Osteoblast (primary cell): ENCODE results near the gene SPG21. TPM values are rescaled to one million over a fixed set of nuclear protein-coding genes. Genes with fewer than 3 reads are reported as not detected.

Source experiments
- DNase-seq: peaks from one replicate; pipeline ENCODE4 v3.0.0; 2011; ENCODE audit warnings: low spot score, mixed read lengths; ENCODE audit not compliant: insufficient read length; ENCODE audit errors: missing footprints
- H2AFZ ChIP-seq: 2 replicates; pipeline ENCODE4 v1.6.0; 2011; ENCODE audit warnings: mild to moderate bottlenecking, low read length
- H3K27ac ChIP-seq: 2 replicates; pipeline ENCODE4 v1.5.1; 2011; ENCODE audit warnings: mild to moderate bottlenecking, low read depth, low read length, moderate library complexity
- H3K27me3 ChIP-seq: 2 replicates; pipeline ENCODE4 v1.6.0; 2012; ENCODE audit warnings: mild to moderate bottlenecking, control low read depth, inconsistent platforms, low read length, moderate library complexity; ENCODE audit not compliant: insufficient read depth
- H3K36me3 ChIP-seq: 2 replicates; pipeline ENCODE4 v1.5.1; 2011; ENCODE audit warnings: mild to moderate bottlenecking, low read length, control low read depth, moderate library complexity; ENCODE audit not compliant: insufficient read depth
- H3K4me1 ChIP-seq: 2 replicates; pipeline ENCODE4 v1.5.1; 2011; ENCODE audit warnings: mild to moderate bottlenecking, low read length, control low read depth, moderate library complexity; ENCODE audit not compliant: insufficient read depth
- H3K4me2 ChIP-seq: 2 replicates; pipeline ENCODE4 v1.6.0; 2011; ENCODE audit warnings: mild to moderate bottlenecking, low read length; ENCODE audit not compliant: insufficient read depth
- H3K4me3 ChIP-seq: fragments of 200-600 bp; sonication (generic); 3 replicates; pipeline ENCODE4 v1.5.1; 2012; ENCODE audit warnings: mild to moderate bottlenecking, low read length, inconsistent platforms; ENCODE audit not compliant: insufficient read depth
- H3K79me2 ChIP-seq: 2 replicates; pipeline ENCODE4 v1.6.0; 2012; ENCODE audit warnings: mild to moderate bottlenecking, low read length, control low read depth, inconsistent platforms; ENCODE audit not compliant: insufficient read depth
- H3K9me3 ChIP-seq: 2 replicates; pipeline ENCODE4 v1.5.1; 2011; ENCODE audit warnings: low read depth, low read length, control low read depth
- H4K20me1 ChIP-seq: 2 replicates; pipeline ENCODE4 v1.6.0; 2012; ENCODE audit warnings: mild to moderate bottlenecking, low read length, control low read depth; ENCODE audit not compliant: insufficient read depth
- total RNA-seq: library from RNA; depleted of rRNA; stranded (reverse); fragments of >200 nt; gene quantifications from 2 replicates; pipeline ENCODE4 v1.2.3, GENCODE V29; 2012
- TF ChIP-seq, protein P1 (sequence below): IDR thresholded peaks from 2 replicates; pipeline ENCODE4 v1.5.1; 2011; ENCODE audit warnings: mild to moderate bottlenecking, low read depth, low read length, moderate library complexity; ENCODE audit errors: extremely low read depth

Gene SPG21
- total RNA-seq, 1 donor, result 142 TPM

GRCh38 chr15:64915518-64916227 is 74.0 kb downstream of the SPG21 start:
- Histone ChIP-seq H4K20me1 (no peaks in the 10 kb centered on the region), H3K4me3 (no peak overlapping the region), H3K9me3 (no peaks in the 10 kb centered on the region), H3K27ac (no peak overlapping the region), H2AFZ (no peak overlapping the region), H3K36me3 (no peaks in the 10 kb centered on the region), H3K27me3 (no peaks in the 10 kb centered on the region), H3K4me1 (peaks cover 4% of the 10 kb centered on the region), H3K4me2 (no peak overlapping the region), H3K79me2 (no peaks in the 10 kb centered on the region)
- DNase-seq, result no peak
- TF ChIP-seq, protein P1, sequence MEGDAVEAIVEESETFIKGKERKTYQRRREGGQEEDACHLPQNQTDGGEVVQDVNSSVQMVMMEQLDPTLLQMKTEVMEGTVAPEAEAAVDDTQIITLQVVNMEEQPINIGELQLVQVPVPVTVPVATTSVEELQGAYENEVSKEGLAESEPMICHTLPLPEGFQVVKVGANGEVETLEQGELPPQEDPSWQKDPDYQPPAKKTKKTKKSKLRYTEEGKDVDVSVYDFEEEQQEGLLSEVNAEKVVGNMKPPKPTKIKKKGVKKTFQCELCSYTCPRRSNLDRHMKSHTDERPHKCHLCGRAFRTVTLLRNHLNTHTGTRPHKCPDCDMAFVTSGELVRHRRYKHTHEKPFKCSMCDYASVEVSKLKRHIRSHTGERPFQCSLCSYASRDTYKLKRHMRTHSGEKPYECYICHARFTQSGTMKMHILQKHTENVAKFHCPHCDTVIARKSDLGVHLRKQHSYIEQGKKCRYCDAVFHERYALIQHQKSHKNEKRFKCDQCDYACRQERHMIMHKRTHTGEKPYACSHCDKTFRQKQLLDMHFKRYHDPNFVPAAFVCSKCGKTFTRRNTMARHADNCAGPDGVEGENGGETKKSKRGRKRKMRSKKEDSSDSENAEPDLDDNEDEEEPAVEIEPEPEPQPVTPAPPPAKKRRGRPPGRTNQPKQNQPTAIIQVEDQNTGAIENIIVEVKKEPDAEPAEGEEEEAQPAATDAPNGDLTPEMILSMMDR, result no peak

Other genes starting within 250 kb of the SPG21 start
- gene RBPMS2, start 214.3 kb downstream of the SPG21 start, total RNA-seq, result 0.29 TPM in 1 of 2 replicates, not detected in the other
- gene PIF1, start 164.3 kb downstream of the SPG21 start, total RNA-seq, result 6.2 and 9.4 TPM in 2 replicates
- 38.3 and 41.6 TPM in 2 replicates for gene PLEKHO2, start 148.0 kb downstream of the SPG21 start, total RNA-seq
- 3.8 and 6.2 TPM in 2 replicates for gene ANKDD1A, start 78.0 kb downstream of the SPG21 start, total RNA-seq
- gene MTFMT, start 39.7 kb upstream of the SPG21 start, total RNA-seq, result 24.5 and 31.8 TPM in 2 replicates
- not detected in 2 replicates for gene SLC51B, start 55.5 kb upstream of the SPG21 start, total RNA-seq
- gene RASL12, start 78.1 kb upstream of the SPG21 start, total RNA-seq, result under 0.01 and 0.36 TPM in 2 replicates
- not detected in 2 replicates for gene KBTBD13, start 86.8 kb upstream of the SPG21 start, total RNA-seq
- 2.9 and 3.3 TPM in 2 replicates for gene UBAP1L, start 125.3 kb upstream of the SPG21 start, total RNA-seq
- 19.5 and 20.3 TPM in 2 replicates for gene PDCD7, start 143.9 kb upstream of the SPG21 start, total RNA-seq
- 39.5 and 46.7 TPM in 2 replicates for gene CLPX, start 195.4 kb upstream of the SPG21 start, total RNA-seq
- under 0.01 TPM in 2 replicates for gene CILP, start 221.6 kb upstream of the SPG21 start, total RNA-seq